Endothelial cell of umbilical vein (primary cell): ENCODE results near the gene MRPS6.

Experiments used
- CTCF ChIP-seq, 2 donors: IDR thresholded peaks; 1 replicate in 1 of 2; 2 replicates in 1 of 2; pipeline ENCODE4 v1.5.1; 2011; ENCODE audit warnings: low read length in 2 of 2, mild to moderate bottlenecking in 2 of 2, moderate library complexity in 2 of 2, control low read depth in 1 of 2, inconsistent platforms in 1 of 2, low read depth in 1 of 2; ENCODE audit not compliant: insufficient read depth in 1 of 2; ENCODE audit errors: extremely low read depth in 1 of 2
- JUN ChIP-seq: IDR thresholded peaks from 2 replicates; pipeline ENCODE4 v1.6.1; 2011; ENCODE audit warnings: borderline replicate concordance, low read depth; ENCODE audit not compliant: insufficient read length, insufficient read depth
- POLR2A ChIP-seq: IDR thresholded peaks from 2 replicates; pipeline ENCODE4 v1.6.1; 2012; ENCODE audit warnings: low read depth, mild to moderate bottlenecking, control low read depth, low read length

GRCh38 chr21:34148826-34149558 lies 75.6 kb downstream of the MRPS6 start:
- TF ChIP-seq POLR2A, result no peak
- no peak for TF ChIP-seq CTCF (IDR thresholded peaks at IDR 0.05; ENCODE audit: extremely low read depth in 1 of 2, insufficient read depth in 1 of 2, low read depth in 1 of 2, low read length in 2 of 2)
- no peak for TF ChIP-seq JUN
